HG03097 (cell line): Measurements from ENCODE around the gene ZC3H13.

ENCODE experiments used
- ATAC-seq: cut with Tn5 transposase; IDR thresholded peaks from one replicate; pipeline ENCODE4 v1.9.1; 2021; ENCODE audit not compliant: unreplicated experiment, low FRiP score

Gene ZC3H13

GRCh38 chr13:45943120-45943519 is 109.4 kb downstream of the ZC3H13 start:
- ATAC-seq: no peak

- no peak for ATAC-seq
These were observed 111.3 kb downstream of the ZC3H13 start for GRCh38 chr13:45941261-45941660.

GRCh38 chr13:45940061-45940460 is 112.5 kb downstream of the ZC3H13 start:
- no peak for ATAC-seq

- ATAC-seq: no peak
These were observed 115.9 kb downstream of the ZC3H13 start for GRCh38 chr13:45936621-45937020.

- no peak for ATAC-seq
These were observed 118.3 kb downstream of the ZC3H13 start for GRCh38 chr13:45934283-45934682.

GRCh38 chr13:45933203-45933908 is 119.2 kb downstream of the ZC3H13 start:
- no peak for ATAC-seq

- no peak for ATAC-seq
These were observed 119.9 kb downstream of the ZC3H13 start for GRCh38 chr13:45932676-45933075.

GRCh38 chr13:45932172-45932571 is 120.4 kb downstream of the ZC3H13 start:
- ATAC-seq: no peak

- no peak for ATAC-seq
These were observed 121.3 kb downstream of the ZC3H13 start for GRCh38 chr13:45931211-45931610.

GRCh38 chr13:45930177-45930576 is 122.4 kb downstream of the ZC3H13 start:
- no peak for ATAC-seq

GRCh38 chr13:45928843-45929242 is 123.7 kb downstream of the ZC3H13 start:
- no peak for ATAC-seq

GRCh38 chr13:45928176-45928575 is 124.4 kb downstream of the ZC3H13 start:
- no peak for ATAC-seq

GRCh38 chr13:45926741-45927140 is 125.8 kb downstream of the ZC3H13 start:
- no peak for ATAC-seq

- ATAC-seq: no peak
These were observed 127.4 kb downstream of the ZC3H13 start for GRCh38 chr13:45925151-45925550.

GRCh38 chr13:45921162-45921736 is 131.3 kb downstream of the ZC3H13 start:
- ATAC-seq: no peak

- ATAC-seq: no peak
These were observed 133.9 kb downstream of the ZC3H13 start for GRCh38 chr13:45918597-45918996.

- ATAC-seq: no peak
These were observed 135.5 kb downstream of the ZC3H13 start for GRCh38 chr13:45917019-45917418.

GRCh38 chr13:45915686-45916439 is 136.7 kb downstream of the ZC3H13 start:
- ATAC-seq: no peak

GRCh38 chr13:45909673-45910072 is 142.9 kb downstream of the ZC3H13 start:
- ATAC-seq: no peak

GRCh38 chr13:45909089-45909488 is 143.5 kb downstream of the ZC3H13 start:
- no peak for ATAC-seq

GRCh38 chr13:45907503-45907902 is 145.0 kb downstream of the ZC3H13 start:
- ATAC-seq: no peak
